NT2/D1 (cell line): ENCODE data around the gene UPB1.

ENCODE experiments used
- SUZ12 ChIP-seq: IDR thresholded peaks from 2 replicates; pipeline ENCODE4 v1.6.1; 2011; ENCODE audit not compliant: insufficient read length, insufficient read depth; ENCODE audit errors: extremely low read depth
- YY1 ChIP-seq: IDR thresholded peaks from 2 replicates; pipeline ENCODE4 v1.6.1; 2011; ENCODE audit not compliant: insufficient read length, insufficient read depth

GRCh38 chr22:24445481-24446259 lies 49.5 kb upstream of the UPB1 start:
- TF ChIP-seq YY1 (no peak), SUZ12 (no peak)
